Activated CD4-positive, alpha-beta T cell treated with anti-CD3 and anti-CD28 coated beads for 36 hours (primary cell): ENCODE results near the gene DNM3. TPM values are rescaled to one million over a fixed set of nuclear protein-coding genes. Genes with fewer than 3 reads are reported as not detected.

ENCODE experiments used
- ATAC-seq: fragments of 200-7000 bp; cut with Tn5 transposase; one replicate; pipeline ENCODE4 v1.10.0; 2021; ENCODE audit warnings: mild to moderate bottlenecking, moderate library complexity
- CTCF ChIA-PET: fragments of 350-600 bp; sonication (Branson Sonifier 250); formaldehyde crosslinking; loops from one replicate; lab custom pipeline; 2021; ENCODE audit warnings: antibody characterized with exemption; lab: Charles Lee
- POLR2A ChIA-PET: fragments of 350-600 bp; sonication (Branson Sonifier 250); formaldehyde crosslinking; loops from one replicate; lab custom pipeline; 2021; ENCODE audit warnings: antibody characterized with exemption, inconsistent platforms; lab: Charles Lee
- DNase-seq: peaks from one replicate; pipeline ENCODE4 v3.0.0-alpha.2; 2020
- H3K27ac Mint-ChIP-seq: one replicate; pipeline ENCODE4 v1.8.0; 2021; ENCODE audit warnings: mixed read lengths
- H3K27me3 Mint-ChIP-seq: one replicate; pipeline ENCODE4 v1.8.0; 2021; ENCODE audit warnings: mixed read lengths
- H3K36me3 Mint-ChIP-seq: one replicate; pipeline ENCODE4 v1.8.0; 2021; ENCODE audit warnings: low read depth, mixed read lengths
- H3K4me1 Mint-ChIP-seq: one replicate; pipeline ENCODE4 v1.8.0; 2021; ENCODE audit warnings: mixed read lengths
- H3K4me3 Mint-ChIP-seq: one replicate; pipeline ENCODE4 v1.8.0; 2021; ENCODE audit warnings: mild to moderate bottlenecking, moderate library complexity, mixed read lengths
- H3K9me3 Mint-ChIP-seq: one replicate; pipeline ENCODE4 v1.8.0; 2021; ENCODE audit warnings: low read depth, mixed read lengths
- intact Hi-C, 2 experiments: fragments of 100-400 bp; cut with DNase I in 1 of 2; cut with micrococcal nuclease in 1 of 2; formaldehyde crosslinking; loops; one replicate each; pipeline versions ENCODE4 v1.14.2 to v1.15.1; 2022 to 2024; cut with DNase I, micrococcal nuclease
- total RNA-seq, 2 experiments: library from RNA; stranded (reverse); gene quantifications; one replicate each; pipeline ENCODE4 v1.2.3, GENCODE V29; 2021

The DNM3 gene
- total RNA-seq, 2 experiments from 2014 or later, result 1.1 to 1.4 TPM

DNA sequence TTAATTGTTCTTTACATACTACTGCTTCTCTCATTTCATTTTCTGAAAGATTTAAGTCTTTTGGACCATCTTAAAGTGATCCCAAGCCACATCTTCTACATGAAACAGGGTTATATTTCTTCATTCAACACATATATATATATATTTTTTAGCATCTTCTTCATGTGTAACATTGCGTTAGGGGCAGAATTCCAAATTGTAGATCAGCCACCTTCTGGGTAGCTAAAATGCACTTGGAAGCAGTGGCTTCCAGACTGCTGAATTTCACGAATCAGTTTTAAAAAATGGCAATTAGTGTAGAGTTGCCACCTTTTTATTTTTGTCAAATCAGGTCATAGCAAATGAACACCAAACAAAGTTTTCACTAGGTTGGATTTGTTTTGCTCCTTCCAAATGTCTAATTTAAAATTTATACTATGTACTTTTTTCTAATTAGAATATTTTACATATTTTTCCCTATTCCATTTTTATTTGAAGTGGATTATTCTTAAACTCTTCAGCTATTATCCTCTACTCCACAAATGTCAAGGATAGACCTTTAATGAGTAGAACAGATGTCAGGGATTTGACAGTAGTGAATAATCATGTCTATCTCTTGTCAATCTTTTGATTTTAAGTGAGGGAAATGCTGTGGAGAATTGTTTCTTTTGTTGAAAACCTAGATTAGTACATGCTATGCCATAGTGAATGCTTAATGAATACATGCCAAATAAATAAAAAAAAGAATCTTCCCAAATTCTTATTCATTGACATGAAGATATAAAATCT lies 55.8 kb downstream of the DNM3 start:
- ChIA-PET POLR2A (no interaction called here), CTCF (no interaction called here)
- no peaks in the 10 kb centered on the region for H3K36me3 Mint-ChIP-seq
- H3K27me3 Mint-ChIP-seq, result no peaks in the 10 kb centered on the region
- H3K4me3 Mint-ChIP-seq, result no peak overlapping the region
- no peaks in the 10 kb centered on the region for H3K9me3 Mint-ChIP-seq
- intact Hi-C loops, result no loop called here
- ATAC-seq (no peak), DNase-seq (no peak)
- peaks cover 2% of the 10 kb centered on the region for H3K4me1 Mint-ChIP-seq
- no peak overlapping the region for H3K27ac Mint-ChIP-seq

DNA sequence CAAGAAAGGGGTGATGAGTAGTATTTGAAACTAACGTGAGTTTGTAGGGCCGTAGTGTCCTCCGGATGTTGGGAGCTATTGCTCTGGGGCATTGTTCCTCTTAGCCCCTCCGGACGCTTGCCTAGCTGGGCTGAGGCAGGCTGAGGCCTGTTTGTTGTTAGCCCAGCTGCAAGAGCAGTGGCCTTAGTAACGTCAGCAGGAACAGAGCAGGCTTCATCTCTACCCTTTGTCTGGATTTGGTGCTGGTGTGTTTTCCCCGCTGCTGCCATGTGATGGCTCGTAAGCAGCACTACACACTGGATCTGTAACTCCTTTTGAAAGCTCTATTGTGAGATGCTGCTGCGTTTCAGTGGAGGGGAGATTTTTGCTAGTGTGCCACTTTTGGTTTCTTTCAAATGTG lies 57.6 kb downstream of the DNM3 start:
- peaks cover 4% of the 10 kb centered on the region for H3K4me1 Mint-ChIP-seq
- no peak overlapping the region for H3K27ac Mint-ChIP-seq
- no peak overlapping the region for H3K4me3 Mint-ChIP-seq
- ChIA-PET POLR2A (no interaction called here), CTCF (no interaction called here)
- intact Hi-C loops, result no loop called here
- ATAC-seq (no peak), DNase-seq (no peak)
- H3K9me3 Mint-ChIP-seq, result no peaks in the 10 kb centered on the region
- H3K27me3 Mint-ChIP-seq, result no peaks in the 10 kb centered on the region
- no peaks in the 10 kb centered on the region for H3K36me3 Mint-ChIP-seq

DNA sequence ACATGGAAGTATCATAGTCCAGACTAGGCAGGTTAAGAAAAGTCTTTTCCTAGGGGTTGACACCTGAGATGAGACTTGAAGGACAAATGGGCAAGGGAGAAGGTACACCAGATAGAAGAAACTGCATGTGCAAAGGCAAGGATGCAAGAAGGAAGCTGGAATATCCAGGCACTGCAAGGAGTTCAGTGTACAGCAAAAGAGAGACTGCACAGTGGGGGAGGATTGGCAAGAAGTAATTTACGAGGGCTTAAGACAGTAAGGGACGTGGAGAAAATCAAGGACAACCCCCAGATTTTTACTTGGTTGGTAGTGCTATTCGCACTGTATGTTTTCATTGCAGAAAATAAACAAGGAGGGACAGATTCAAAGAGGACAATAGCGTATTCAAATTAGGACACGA lies 58.5 kb downstream of the DNM3 start:
- ChIA-PET CTCF (no interaction called here), POLR2A (no interaction called here)
- H3K9me3 Mint-ChIP-seq, result no peaks in the 10 kb centered on the region
- DNase-seq, result no peak
- ATAC-seq, result no peak
- no peaks in the 10 kb centered on the region for H3K36me3 Mint-ChIP-seq
- peaks cover 4% of the 10 kb centered on the region for H3K4me1 Mint-ChIP-seq
- no peaks in the 10 kb centered on the region for H3K27me3 Mint-ChIP-seq
- no peak overlapping the region for H3K4me3 Mint-ChIP-seq
- intact Hi-C loops, result no loop called here
- H3K27ac Mint-ChIP-seq, result no peak overlapping the region

DNA sequence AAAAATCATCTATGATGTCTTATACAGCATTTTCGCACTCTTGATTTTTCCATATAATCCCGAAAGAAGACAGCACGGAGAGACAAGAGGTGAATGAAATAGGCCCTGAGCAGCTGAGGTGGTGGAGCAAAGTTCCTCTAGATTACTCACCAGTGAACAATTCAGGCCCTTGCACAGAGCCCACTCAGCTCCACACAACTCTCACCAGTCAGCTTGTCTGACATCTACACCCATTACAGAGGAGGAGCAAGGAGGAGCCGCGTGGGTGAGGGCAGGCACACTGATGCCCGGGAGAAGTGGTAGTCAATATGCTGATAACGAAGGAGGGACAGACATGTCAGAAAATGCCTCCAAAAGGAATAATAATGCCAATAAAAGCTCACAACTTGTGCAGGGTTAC lies 59.9 kb downstream of the DNM3 start:
- no peak overlapping the region for H3K27ac Mint-ChIP-seq
- no peaks in the 10 kb centered on the region for H3K27me3 Mint-ChIP-seq
- no peak overlapping the region for H3K4me3 Mint-ChIP-seq
- ChIA-PET POLR2A (no interaction called here), CTCF (interaction anchor here (0.8 kb wide), 1 partner anchor 33 kb away, joined by 4 read pairs; no protein-coding TSS in a partner anchor)
- no peaks in the 10 kb centered on the region for H3K9me3 Mint-ChIP-seq
- ATAC-seq (no peak), DNase-seq (no peak)
- peaks cover 4% of the 10 kb centered on the region for H3K4me1 Mint-ChIP-seq
- H3K36me3 Mint-ChIP-seq, result no peaks in the 10 kb centered on the region
- intact Hi-C loops, result no loop called here

DNA sequence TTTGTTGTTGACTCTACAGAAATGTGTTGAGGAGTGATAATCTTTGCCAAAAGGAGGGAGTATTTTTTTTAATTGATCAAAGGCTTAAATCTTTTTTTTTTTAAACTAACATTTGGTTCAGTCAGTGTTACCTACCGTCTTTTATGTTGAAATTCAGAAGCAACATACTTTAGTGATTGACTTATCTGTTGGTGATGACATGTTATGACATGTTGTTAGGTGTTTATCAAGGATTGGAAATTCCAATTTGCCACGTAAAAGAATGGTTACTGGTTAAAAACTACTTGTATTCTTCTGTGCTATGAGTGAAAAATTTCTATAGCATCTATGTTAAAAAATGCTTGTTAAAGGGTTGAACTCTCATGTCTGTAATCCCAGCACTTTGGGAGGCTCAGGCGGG lies 61.2 kb downstream of the DNM3 start:
- H3K4me1 Mint-ChIP-seq, result peaks cover 4% of the 10 kb centered on the region
- CTCF ChIA-PET, result no interaction called here
- H3K36me3 Mint-ChIP-seq, result no peaks in the 10 kb centered on the region
- no peak for ATAC-seq
- H3K9me3 Mint-ChIP-seq, result no peaks in the 10 kb centered on the region
- DNase-seq, result no peak
- no peak overlapping the region for H3K4me3 Mint-ChIP-seq
- intact Hi-C loops, result no loop called here
- POLR2A ChIA-PET, result no interaction called here
- no peak overlapping the region for H3K27ac Mint-ChIP-seq
- peaks cover 2% of the 10 kb centered on the region for H3K27me3 Mint-ChIP-seq

DNA sequence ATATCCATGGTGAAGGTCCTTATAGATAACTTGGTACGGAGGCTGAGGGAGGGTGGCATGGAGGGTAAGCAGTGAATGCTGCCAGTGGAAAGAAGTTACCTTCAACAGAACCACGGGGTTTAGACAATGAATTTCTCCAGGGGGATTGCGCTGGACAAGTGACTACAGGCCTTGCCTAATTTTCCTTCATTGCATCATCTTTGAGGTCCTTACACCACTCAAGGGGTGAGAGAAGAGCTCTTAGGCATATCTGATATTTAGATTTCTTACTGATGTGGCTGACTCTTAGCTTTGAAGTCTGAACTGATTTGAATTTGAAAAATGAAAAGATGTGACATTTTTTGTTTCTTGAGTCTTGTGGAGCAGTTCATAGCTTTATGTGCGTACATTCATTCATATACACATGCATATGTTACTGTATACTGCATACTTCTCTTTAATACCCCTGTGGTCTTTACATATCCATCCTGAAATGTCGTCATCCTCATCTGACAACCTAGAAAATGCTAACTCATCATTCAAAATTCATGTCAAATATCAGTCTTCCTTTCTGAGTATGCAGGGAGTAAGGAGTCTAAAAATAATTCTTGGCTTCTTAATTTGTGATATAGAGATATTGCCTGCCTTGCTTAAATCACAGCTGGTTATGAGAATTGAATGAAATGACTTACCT lies 63.6 kb downstream of the DNM3 start:
- H3K27ac Mint-ChIP-seq, result no peak overlapping the region
- CTCF ChIA-PET, result interaction anchor here (0.6 to 2.1 kb wide), 3 partner anchors 24 to 106 kb away, joined by 3 to 6 read pairs (median 4); no protein-coding TSS in a partner anchor
- intact Hi-C loops, result no loop called here
- H3K4me3 Mint-ChIP-seq, result no peak overlapping the region
- no peaks in the 10 kb centered on the region for H3K9me3 Mint-ChIP-seq
- H3K4me1 Mint-ChIP-seq, result peaks cover 6% of the 10 kb centered on the region
- peaks cover 2% of the 10 kb centered on the region for H3K27me3 Mint-ChIP-seq
- H3K36me3 Mint-ChIP-seq, result no peaks in the 10 kb centered on the region
- ATAC-seq, result no peak
- POLR2A ChIA-PET, result no interaction called here
- DNase-seq, result no peak

DNA sequence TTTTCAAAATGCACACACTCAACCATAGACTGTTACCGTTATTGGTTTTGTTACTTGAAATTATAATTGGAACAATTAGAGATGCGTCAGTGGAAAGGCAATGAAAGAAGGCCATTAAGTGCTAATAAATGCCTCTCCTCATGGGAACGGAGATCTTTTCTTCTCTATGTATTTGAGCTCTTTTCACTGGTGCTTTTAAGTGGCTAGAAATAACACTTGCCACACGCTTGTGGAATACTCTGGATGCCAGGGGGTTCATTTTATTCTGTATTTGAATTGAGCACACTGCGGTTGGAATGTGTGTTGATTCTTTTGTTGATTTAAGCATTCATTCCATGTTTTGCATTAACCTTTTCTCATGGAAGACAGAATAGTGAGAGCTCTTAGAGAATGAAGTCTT lies 68.4 kb downstream of the DNM3 start:
- Mint-ChIP-seq H3K9me3 (no peaks in the 10 kb centered on the region), H3K36me3 (no peaks in the 10 kb centered on the region), H3K27me3 (peaks cover 2% of the 10 kb centered on the region), H3K4me1 (peaks cover 1% of the 10 kb centered on the region), H3K4me3 (no peak overlapping the region), H3K27ac (no peak overlapping the region)
- POLR2A ChIA-PET, result no interaction called here
- CTCF ChIA-PET, result interaction anchor here (1.2 to 1.5 kb wide), 2 partner anchors 18 to 110 kb away, joined by 3 to 5 read pairs; no protein-coding TSS in a partner anchor
- intact Hi-C loops, result no loop called here
- DNase-seq, result no peak
- no peak for ATAC-seq

DNA sequence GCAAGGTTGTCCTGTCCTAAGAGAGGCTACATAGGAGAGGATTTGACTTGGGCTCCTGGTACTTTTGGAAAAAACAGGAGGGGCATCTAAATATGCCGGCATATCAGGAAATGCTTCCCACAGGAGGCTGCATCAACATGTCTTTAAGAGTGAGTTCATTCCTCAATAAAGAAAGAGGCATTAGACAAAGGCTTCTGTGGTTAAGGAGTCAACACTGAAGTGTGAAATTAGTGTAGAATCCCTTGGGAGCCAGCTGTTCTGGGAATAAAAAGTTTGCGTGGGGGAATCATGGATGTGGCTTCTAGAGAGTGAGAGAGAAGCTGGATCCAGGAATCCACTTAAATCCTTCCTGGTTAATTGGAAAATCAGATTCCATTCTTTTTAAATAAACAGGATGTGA lies 69.5 kb downstream of the DNM3 start:
- no peaks in the 10 kb centered on the region for H3K9me3 Mint-ChIP-seq
- H3K4me1 Mint-ChIP-seq, result peaks cover 1% of the 10 kb centered on the region
- intact Hi-C loops, result no loop called here
- no peaks in the 10 kb centered on the region for H3K36me3 Mint-ChIP-seq
- DNase-seq (no peak), ATAC-seq (no peak)
- no peak overlapping the region for H3K4me3 Mint-ChIP-seq
- CTCF ChIA-PET, result interaction anchor here (0.6 to 1.5 kb wide), 3 partner anchors 17 to 624 kb away, joined by 3 to 5 read pairs (median 3); no protein-coding TSS in a partner anchor
- POLR2A ChIA-PET, result no interaction called here
- no peak overlapping the region for H3K27ac Mint-ChIP-seq
- peaks cover 2% of the 10 kb centered on the region for H3K27me3 Mint-ChIP-seq

DNA sequence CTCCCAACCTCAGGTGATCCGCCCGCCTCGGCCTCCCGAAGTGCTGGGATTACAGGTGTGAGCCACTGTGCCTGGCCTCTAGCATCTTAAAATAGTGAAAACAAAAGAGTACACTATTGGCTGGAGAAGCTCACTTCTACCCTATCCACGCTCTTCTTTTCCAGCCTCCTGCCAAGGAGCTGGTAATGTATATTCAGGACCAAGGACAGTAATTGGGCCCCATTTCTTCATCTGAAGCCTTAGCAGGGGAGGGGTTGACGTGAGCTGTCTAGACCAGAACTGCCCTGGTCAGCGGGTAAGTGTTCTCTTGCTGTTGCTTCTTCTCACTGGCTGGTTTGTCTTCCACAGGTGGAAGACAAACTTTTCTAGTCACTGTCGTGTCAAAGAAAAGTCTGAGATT lies 70.2 kb downstream of the DNM3 start:
- peaks cover 2% of the 10 kb centered on the region for H3K27me3 Mint-ChIP-seq
- DNase-seq (no peak), ATAC-seq (no peak)
- H3K27ac Mint-ChIP-seq, result no peak overlapping the region
- POLR2A ChIA-PET, result no interaction called here
- CTCF ChIA-PET, result interaction anchor here (0.5 to 1.5 kb wide), 3 partner anchors 111 to 1080 kb away, joined by 3 to 5 read pairs (median 4); no protein-coding TSS in a partner anchor
- H3K4me3 Mint-ChIP-seq, result no peak overlapping the region
- H3K36me3 Mint-ChIP-seq, result no peaks in the 10 kb centered on the region
- intact Hi-C loops, result no loop called here
- peaks cover 1% of the 10 kb centered on the region for H3K4me1 Mint-ChIP-seq
- no peaks in the 10 kb centered on the region for H3K9me3 Mint-ChIP-seq

DNA sequence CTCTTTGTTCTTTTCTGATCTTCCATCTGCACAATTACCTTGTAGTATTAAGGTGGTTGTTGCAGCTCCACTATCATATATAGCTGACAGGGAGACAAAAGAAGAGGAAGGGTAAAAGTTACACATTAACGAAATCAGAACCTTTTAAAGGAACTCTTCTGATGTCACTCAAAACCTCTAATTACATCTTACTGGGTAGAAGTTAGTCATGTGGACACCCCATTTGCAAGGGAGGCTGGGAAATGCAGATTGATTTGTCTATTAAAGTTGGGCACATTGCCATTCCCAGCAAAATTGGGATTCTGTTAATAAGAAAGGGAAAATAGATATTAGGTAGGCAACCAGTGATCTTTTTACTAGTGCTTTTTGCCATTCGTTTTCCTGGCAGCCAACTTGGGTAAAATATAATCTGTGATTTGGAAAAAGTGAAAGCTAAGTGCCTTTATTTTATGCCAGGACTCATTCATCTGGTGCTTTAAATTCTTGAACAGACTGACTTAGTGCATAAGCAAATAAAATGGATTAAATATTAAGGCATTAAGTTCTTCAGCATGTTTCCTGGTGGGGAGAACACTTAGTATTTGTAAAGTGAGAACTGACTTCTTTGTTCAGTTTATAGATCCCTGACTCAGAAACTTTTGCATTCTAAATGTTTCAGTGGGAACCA lies 71.3 kb downstream of the DNM3 start:
- ChIA-PET CTCF (interaction anchor here (0.6 kb wide), 1 partner anchor 498 kb away, joined by 3 read pairs; no protein-coding TSS in a partner anchor), POLR2A (no interaction called here)
- no peak overlapping the region for H3K4me3 Mint-ChIP-seq
- H3K36me3 Mint-ChIP-seq, result no peaks in the 10 kb centered on the region
- intact Hi-C loops, result no loop called here
- no peak overlapping the region for H3K27ac Mint-ChIP-seq
- peaks cover 1% of the 10 kb centered on the region for H3K4me1 Mint-ChIP-seq
- H3K27me3 Mint-ChIP-seq, result no peaks in the 10 kb centered on the region
- H3K9me3 Mint-ChIP-seq, result no peaks in the 10 kb centered on the region
- no peak for DNase-seq
- ATAC-seq, result no peak

DNA sequence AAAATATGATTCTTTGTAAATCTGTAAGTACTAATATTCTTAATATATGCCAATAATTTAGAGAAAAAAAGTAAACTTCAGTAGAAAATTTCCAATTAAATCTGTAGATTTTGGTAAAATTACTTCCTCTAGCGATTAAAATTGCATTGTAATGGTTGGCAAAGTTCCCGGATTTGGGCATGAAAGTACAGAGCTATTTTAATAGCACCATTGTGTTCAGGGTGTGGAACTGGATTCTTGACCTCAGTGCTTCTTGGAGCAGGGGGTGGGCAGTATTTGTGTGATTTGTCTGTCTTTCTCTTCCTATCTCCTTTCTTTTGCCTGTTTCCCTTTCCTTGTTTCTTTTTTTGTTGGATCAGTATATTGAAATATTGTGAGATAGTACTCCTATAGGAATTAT lies 72.1 kb downstream of the DNM3 start:
- no peak for DNase-seq
- intact Hi-C loops, result no loop called here
- Mint-ChIP-seq H3K4me3 (no peak overlapping the region), H3K9me3 (no peaks in the 10 kb centered on the region), H3K36me3 (no peaks in the 10 kb centered on the region), H3K4me1 (peaks cover 1% of the 10 kb centered on the region), H3K27me3 (no peaks in the 10 kb centered on the region), H3K27ac (no peak overlapping the region)
- ATAC-seq, result no peak
- ChIA-PET POLR2A (no interaction called here), CTCF (no interaction called here)
